ENCODE results near the gene SUGP2. TPM values are rescaled to one million over a fixed set of nuclear protein-coding genes. Genes with fewer than 3 reads are reported as not detected.

Gene SUGP2
- polyA plus RNA-seq, 1 donor (not counting 4 experiments of a cell fraction or from before 2014, with no cell fraction given): 51.2 TPM

DNA sequence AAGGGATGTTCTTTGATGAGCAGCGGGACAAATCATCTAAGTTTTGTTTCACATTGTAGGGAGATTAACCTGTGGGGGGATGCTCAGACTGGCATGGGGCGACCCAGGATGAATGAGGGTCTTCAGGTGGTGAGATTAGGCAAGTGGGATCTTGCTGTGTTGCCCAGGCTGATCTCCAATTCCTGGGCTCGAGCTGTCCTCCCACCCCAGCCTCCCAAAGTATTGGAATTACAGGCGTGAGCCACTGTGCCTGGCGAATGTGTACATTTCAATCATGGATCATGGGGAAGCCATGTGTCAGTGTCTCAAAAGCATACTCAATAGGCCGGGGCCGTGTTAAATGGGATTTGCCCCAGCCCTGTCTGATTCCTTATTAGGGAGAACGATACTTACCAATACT is 38.6 kb upstream of the SUGP2 start:
- no peaks in the 10 kb centered on the region for H3K9me3 ChIP-seq (ENCODE audit: control insufficient read depth, low read depth, low read length)
- H3K79me2 ChIP-seq (ENCODE audit: control insufficient read depth, insufficient read depth, low read length): no peaks in the 10 kb centered on the region
- TF ChIP-seq, protein P1, sequence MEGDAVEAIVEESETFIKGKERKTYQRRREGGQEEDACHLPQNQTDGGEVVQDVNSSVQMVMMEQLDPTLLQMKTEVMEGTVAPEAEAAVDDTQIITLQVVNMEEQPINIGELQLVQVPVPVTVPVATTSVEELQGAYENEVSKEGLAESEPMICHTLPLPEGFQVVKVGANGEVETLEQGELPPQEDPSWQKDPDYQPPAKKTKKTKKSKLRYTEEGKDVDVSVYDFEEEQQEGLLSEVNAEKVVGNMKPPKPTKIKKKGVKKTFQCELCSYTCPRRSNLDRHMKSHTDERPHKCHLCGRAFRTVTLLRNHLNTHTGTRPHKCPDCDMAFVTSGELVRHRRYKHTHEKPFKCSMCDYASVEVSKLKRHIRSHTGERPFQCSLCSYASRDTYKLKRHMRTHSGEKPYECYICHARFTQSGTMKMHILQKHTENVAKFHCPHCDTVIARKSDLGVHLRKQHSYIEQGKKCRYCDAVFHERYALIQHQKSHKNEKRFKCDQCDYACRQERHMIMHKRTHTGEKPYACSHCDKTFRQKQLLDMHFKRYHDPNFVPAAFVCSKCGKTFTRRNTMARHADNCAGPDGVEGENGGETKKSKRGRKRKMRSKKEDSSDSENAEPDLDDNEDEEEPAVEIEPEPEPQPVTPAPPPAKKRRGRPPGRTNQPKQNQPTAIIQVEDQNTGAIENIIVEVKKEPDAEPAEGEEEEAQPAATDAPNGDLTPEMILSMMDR (optimal IDR thresholded peaks at IDR 0.05 in 1 of 3, IDR thresholded peaks at IDR 0.05 in 1 of 3, conservative IDR thresholded peaks at IDR 0.05 in 1 of 3; ENCODE audit: extremely low read depth in 1 of 3, insufficient read depth in 2 of 3, low read length in 3 of 3): no peak
- TF ChIP-seq EZH2 (IDR thresholded peaks at IDR 0.05; ENCODE audit: low read length): no peak
- H4K20me1 ChIP-seq (ENCODE audit: control insufficient read depth, extremely low read depth, insufficient read depth, low read length): no peaks in the 10 kb centered on the region
- no peaks in the 10 kb centered on the region for H3K36me3 ChIP-seq (ENCODE audit: control insufficient read depth in 2 of 2, extremely low read depth in 1 of 2, insufficient read depth in 2 of 2, low read length in 2 of 2)
- dilution Hi-C loops (cut with MboI; ENCODE audit: extremely low pct_ligation_motif_present, low sequenced_read_pairs): no loop called here
- no peak for FAIRE-seq
- H2AFZ ChIP-seq (ENCODE audit: control insufficient read depth, low read length): no peak overlapping the region
- no peak overlapping the region for H3K4me3 ChIP-seq (ENCODE audit: control insufficient read depth in 2 of 3, extremely low read depth in 1 of 3, insufficient read depth in 2 of 3, low read depth in 1 of 3, low read length in 3 of 3)
- H3K4me2 ChIP-seq (ENCODE audit: control insufficient read depth, extremely low read depth, insufficient read depth, low read depth, low read length): no peak overlapping the region
- H3K9me1 ChIP-seq (ENCODE audit: control insufficient read depth, extremely low read depth, insufficient read depth, low read length): no peaks in the 10 kb centered on the region
- no peaks in the 10 kb centered on the region for H3K27me3 ChIP-seq (ENCODE audit: control insufficient read depth, extremely low read depth, insufficient read depth, low read length)
- H3K9ac ChIP-seq (ENCODE audit: control insufficient read depth, extremely low read depth, insufficient read depth, low read length): no peak overlapping the region
- no peak for DNase-seq (ENCODE audit: low read depth, low spot score)
- H3K27ac ChIP-seq (ENCODE audit: control insufficient read depth, insufficient read depth, low read length): no peak overlapping the region
- H3K4me1 ChIP-seq (ENCODE audit: control insufficient read depth, extremely low read depth, insufficient read depth, low read length): no peaks in the 10 kb centered on the region

DNA sequence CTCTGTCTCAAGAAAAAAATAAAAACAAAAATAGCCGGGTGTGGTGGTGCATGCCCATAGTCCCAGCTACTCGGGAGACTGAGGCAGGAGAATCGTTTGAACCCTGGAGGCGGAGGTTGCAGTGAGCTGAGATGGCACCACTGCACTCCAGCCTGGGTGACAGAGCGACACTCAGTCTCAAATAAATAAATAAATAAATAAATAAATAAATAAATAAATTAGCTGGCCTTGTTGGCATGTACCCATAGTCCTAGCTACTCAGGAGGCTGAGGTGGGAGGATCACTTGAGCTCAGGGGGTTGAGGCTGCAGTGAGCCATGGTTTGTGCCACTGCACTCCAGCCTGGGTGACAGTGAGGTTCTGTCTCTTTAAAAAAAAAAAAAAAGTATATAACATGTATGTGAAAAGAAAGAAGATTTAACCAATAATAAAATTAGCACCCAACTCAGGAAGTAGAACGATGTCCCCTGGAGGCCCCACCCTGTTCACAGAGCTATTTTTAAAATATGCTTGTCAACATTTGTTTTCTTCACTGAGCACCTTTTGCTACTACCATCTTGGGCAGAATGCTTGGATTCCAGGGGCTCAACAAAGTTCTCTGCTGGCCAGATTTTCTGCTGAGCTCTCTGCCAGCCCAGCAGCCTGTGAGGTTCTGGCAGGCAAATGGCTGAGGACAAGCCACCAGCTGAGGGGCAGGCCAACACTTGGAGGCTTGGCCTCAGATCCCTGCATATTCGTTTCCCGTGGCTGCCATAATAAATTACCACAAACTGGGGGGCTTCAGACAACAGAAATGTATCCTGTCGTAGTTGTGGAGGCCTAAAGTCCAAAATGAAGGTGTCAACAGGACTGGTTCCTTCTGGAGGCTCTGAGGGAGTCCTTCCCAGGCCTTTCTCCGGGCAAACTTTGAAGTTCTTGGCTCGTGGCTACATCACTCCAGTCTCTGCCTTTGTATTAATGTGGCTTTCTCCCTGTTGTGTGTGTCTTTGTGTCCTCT is 35.6 kb upstream of the SUGP2 start:
- Histone ChIP-seq H3K4me3 (ENCODE audit: control insufficient read depth in 2 of 3, extremely low read depth in 1 of 3, insufficient read depth in 2 of 3, low read depth in 1 of 3, low read length in 3 of 3) (no peak overlapping the region), H3K9me3 (ENCODE audit: control insufficient read depth, low read depth, low read length) (no peaks in the 10 kb centered on the region), H3K4me1 (ENCODE audit: control insufficient read depth, extremely low read depth, insufficient read depth, low read length) (no peaks in the 10 kb centered on the region), H3K79me2 (ENCODE audit: control insufficient read depth, insufficient read depth, low read length) (no peaks in the 10 kb centered on the region), H3K36me3 (ENCODE audit: control insufficient read depth in 2 of 2, extremely low read depth in 1 of 2, insufficient read depth in 2 of 2, low read length in 2 of 2) (no peaks in the 10 kb centered on the region), H3K27me3 (ENCODE audit: control insufficient read depth, extremely low read depth, insufficient read depth, low read length) (peaks cover 2% of the 10 kb centered on the region), H4K20me1 (ENCODE audit: control insufficient read depth, extremely low read depth, insufficient read depth, low read length) (no peaks in the 10 kb centered on the region), H3K9ac (ENCODE audit: control insufficient read depth, extremely low read depth, insufficient read depth, low read length) (no peak overlapping the region), H3K4me2 (ENCODE audit: control insufficient read depth, extremely low read depth, insufficient read depth, low read depth, low read length) (no peak overlapping the region), H3K9me1 (ENCODE audit: control insufficient read depth, extremely low read depth, insufficient read depth, low read length) (no peaks in the 10 kb centered on the region), H2AFZ (ENCODE audit: control insufficient read depth, low read length) (no peak overlapping the region), H3K27ac (ENCODE audit: control insufficient read depth, insufficient read depth, low read length) (no peak overlapping the region)
- FAIRE-seq (no peak), DNase-seq (ENCODE audit: low read depth, low spot score) (no peak)
- TF ChIP-seq, protein P1 (optimal IDR thresholded peaks at IDR 0.05 in 1 of 3, IDR thresholded peaks at IDR 0.05 in 1 of 3, conservative IDR thresholded peaks at IDR 0.05 in 1 of 3; ENCODE audit: extremely low read depth in 1 of 3, insufficient read depth in 2 of 3, low read length in 3 of 3): no peak
- no peak for TF ChIP-seq EZH2 (IDR thresholded peaks at IDR 0.05; ENCODE audit: low read length)
- dilution Hi-C loops (cut with MboI; ENCODE audit: extremely low pct_ligation_motif_present, low sequenced_read_pairs): no loop called here

Data from keratinocyte (primary cell).